ENCODE results near the gene RARRES1. TPM values are rescaled to one million over a fixed set of nuclear protein-coding genes. Genes with fewer than 3 reads are reported as not detected.

Gene RARRES1
- total RNA-seq, 6 donors from 2014 or later: 7.0 to 44.6 (median 27.7) TPM

- Histone ChIP-seq H3K36me3 (no peaks in the 10 kb centered on the region), H3K4me1 (peaks cover 28 to 45% (median 36%) of the 10 kb centered on the region in 4 donors), H3K27ac (peak overlapping the region; percentile 45 to 70 (median 64)), H3K4me3 (peak overlapping the region in 1 of 4 donors; percentile 0), H3K27me3 (no peaks in the 10 kb centered on the region), H3K9me3 (no peaks in the 10 kb centered on the region)
- DNase-seq (peak in 1 of 2 donors; percentile 37), ATAC-seq (ENCODE audit: low FRiP score in 2 of 2) (peak; percentile 35 to 75)
- WGBS, 2 donors: 23% methylated on average over 7 of the region's 7 CpGs
- TF ChIP-seq, protein P1, sequence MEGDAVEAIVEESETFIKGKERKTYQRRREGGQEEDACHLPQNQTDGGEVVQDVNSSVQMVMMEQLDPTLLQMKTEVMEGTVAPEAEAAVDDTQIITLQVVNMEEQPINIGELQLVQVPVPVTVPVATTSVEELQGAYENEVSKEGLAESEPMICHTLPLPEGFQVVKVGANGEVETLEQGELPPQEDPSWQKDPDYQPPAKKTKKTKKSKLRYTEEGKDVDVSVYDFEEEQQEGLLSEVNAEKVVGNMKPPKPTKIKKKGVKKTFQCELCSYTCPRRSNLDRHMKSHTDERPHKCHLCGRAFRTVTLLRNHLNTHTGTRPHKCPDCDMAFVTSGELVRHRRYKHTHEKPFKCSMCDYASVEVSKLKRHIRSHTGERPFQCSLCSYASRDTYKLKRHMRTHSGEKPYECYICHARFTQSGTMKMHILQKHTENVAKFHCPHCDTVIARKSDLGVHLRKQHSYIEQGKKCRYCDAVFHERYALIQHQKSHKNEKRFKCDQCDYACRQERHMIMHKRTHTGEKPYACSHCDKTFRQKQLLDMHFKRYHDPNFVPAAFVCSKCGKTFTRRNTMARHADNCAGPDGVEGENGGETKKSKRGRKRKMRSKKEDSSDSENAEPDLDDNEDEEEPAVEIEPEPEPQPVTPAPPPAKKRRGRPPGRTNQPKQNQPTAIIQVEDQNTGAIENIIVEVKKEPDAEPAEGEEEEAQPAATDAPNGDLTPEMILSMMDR (IDR thresholded peaks at IDR 0.05): no peak
- TF ChIP-seq EP300 (IDR thresholded peaks at IDR 0.05) (no peak), POLR2AphosphoS5 (IDR thresholded peaks at IDR 0.05) (no peak), POLR2A (IDR thresholded peaks at IDR 0.05) (no peak)
Measured at GRCh38 chr3:158768361-158768787, 36.1 kb upstream of the RARRES1 start.

DNA sequence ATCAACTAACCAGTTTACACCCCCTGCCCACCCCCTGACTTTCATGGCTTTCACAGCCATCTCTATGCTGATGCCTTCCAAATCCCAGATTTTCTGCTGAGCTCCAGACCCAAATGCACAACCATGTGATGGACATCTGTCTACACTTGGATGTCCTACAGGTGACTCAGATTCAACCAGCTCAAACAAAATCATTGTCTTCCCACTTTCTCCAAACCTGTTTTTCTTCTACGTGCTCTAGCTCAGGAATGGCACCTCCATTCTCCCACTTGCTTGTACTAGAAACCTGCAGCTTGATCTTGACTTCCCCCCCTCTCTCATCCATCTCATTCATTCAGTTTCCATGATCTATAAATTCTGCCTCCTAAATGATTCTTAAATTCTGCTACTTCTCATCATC lies 34.1 kb upstream of the RARRES1 start:
- H3K4me3 ChIP-seq: no peak overlapping the region
- DNase-seq (no peak), ATAC-seq (ENCODE audit: low FRiP score in 2 of 2) (no peak)
- TF ChIP-seq EP300 (IDR thresholded peaks at IDR 0.05) (no peak), POLR2A (IDR thresholded peaks at IDR 0.05) (no peak), POLR2AphosphoS5 (IDR thresholded peaks at IDR 0.05) (no peak)
- TF ChIP-seq, protein P1 (IDR thresholded peaks at IDR 0.05): no peak
- 94 to 100% methylated on average over 1 of the region's 1 CpG for WGBS, 2 donors
- H3K27ac ChIP-seq: no peak overlapping the region
- H3K36me3 ChIP-seq: no peaks in the 10 kb centered on the region
- H3K27me3 ChIP-seq: no peaks in the 10 kb centered on the region
- no peaks in the 10 kb centered on the region for H3K9me3 ChIP-seq
- H3K4me1 ChIP-seq: peaks cover 26 to 36% (median 31%) of the 10 kb centered on the region in 4 donors

DNA sequence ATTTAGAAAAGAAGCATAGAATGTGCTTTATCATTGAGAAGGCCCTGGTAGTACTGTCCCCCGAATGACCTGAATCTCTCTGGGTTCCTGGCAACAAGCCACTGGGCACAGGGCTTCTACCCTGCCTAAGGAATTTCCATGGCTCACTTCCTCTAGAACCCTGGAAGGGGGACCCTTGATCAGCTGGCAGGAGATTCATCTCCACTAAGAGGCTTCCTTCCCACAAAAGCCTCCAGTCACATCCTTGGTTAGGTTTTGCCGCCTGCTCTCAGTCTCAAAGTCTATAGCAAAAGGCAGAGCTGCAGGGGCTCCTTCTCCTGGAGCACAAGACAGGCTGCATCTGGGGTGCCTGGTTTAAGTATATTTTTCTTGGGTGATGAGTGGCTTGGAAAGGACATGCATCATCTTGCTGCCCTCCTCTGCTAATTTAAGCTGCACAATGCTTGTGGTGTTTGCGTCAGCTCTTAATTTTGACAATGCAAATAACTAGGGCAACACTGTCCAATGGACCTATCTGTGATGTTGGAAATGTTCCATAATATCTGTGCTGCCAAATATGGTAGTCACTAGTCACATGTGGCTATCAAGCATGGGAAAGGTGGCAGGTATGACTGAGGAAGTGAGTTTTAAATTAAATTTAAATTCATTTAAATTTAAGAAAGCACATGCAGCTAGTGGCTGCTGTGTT lies 33.4 kb upstream of the RARRES1 start:
- DNase-seq: no peak
- Histone ChIP-seq H3K4me3 (no peak overlapping the region), H3K27ac (no peak overlapping the region), H3K4me1 (peaks cover 26 to 32% (median 29%) of the 10 kb centered on the region in 4 donors), H3K9me3 (no peaks in the 10 kb centered on the region), H3K27me3 (no peaks in the 10 kb centered on the region), H3K36me3 (no peaks in the 10 kb centered on the region)
- ATAC-seq (ENCODE audit: low FRiP score in 2 of 2): no peak
- WGBS, 2 donors: 79 to 85% methylated on average over 3 of the region's 3 CpGs
- TF ChIP-seq POLR2A (IDR thresholded peaks at IDR 0.05): no peak
- TF ChIP-seq, protein P1 (IDR thresholded peaks at IDR 0.05): no peak
- TF ChIP-seq POLR2AphosphoS5 (IDR thresholded peaks at IDR 0.05): no peak
- no peak for TF ChIP-seq EP300 (IDR thresholded peaks at IDR 0.05)

- Histone ChIP-seq H3K36me3 (no peaks in the 10 kb centered on the region), H3K27me3 (no peaks in the 10 kb centered on the region), H3K27ac (no peak overlapping the region), H3K4me1 (peaks cover 9 to 11% (median 10%) of the 10 kb centered on the region in 4 donors), H3K9me3 (no peaks in the 10 kb centered on the region), H3K4me3 (no peak overlapping the region)
- TF ChIP-seq, protein P1 (IDR thresholded peaks at IDR 0.05): no peak
- TF ChIP-seq EP300 (IDR thresholded peaks at IDR 0.05) (no peak), POLR2AphosphoS5 (IDR thresholded peaks at IDR 0.05) (no peak), POLR2A (IDR thresholded peaks at IDR 0.05) (no peak)
- ATAC-seq (ENCODE audit: low FRiP score in 2 of 2): no peak
- WGBS, 2 donors: 59 to 70% methylated on average over 2 of the region's 2 CpGs
- DNase-seq: no peak
Measured at GRCh38 chr3:158763421-158763820, 31.2 kb upstream of the RARRES1 start.

DNA sequence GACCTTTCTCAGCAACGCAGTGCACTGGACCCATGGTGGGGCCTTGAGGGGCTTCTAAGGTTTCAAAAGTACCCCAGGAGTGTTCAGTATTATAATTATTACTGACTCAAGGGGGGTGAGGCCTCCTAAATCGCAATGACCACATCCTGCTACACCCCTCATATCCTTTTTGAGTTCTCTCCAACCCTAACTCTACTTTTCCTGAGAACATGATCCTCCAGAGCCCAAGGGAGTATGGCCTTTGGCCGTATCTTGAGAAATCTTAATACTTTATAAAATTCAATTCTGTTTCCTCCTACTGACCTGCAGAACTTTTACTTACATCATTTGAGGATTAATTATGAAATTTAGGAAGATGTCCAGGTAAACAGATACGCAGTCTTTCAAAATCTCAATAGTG lies 30.4 kb upstream of the RARRES1 start:
- WGBS, 2 donors: 77% methylated on average over 4 of the region's 4 CpGs
- no peaks in the 10 kb centered on the region for H3K36me3 ChIP-seq
- H3K9me3 ChIP-seq: no peaks in the 10 kb centered on the region
- no peaks in the 10 kb centered on the region for H3K27me3 ChIP-seq
- peaks cover 2 to 4% (median 3%) of the 10 kb centered on the region in 4 donors for H3K4me1 ChIP-seq
- no peak overlapping the region for H3K27ac ChIP-seq
- no peak overlapping the region for H3K4me3 ChIP-seq
- DNase-seq: no peak
- TF ChIP-seq POLR2A (IDR thresholded peaks at IDR 0.05) (no peak), EP300 (IDR thresholded peaks at IDR 0.05) (no peak), POLR2AphosphoS5 (IDR thresholded peaks at IDR 0.05) (no peak)
- TF ChIP-seq, protein P1 (IDR thresholded peaks at IDR 0.05): no peak
- ATAC-seq (ENCODE audit: low FRiP score in 2 of 2): peak in 1 of 2 donors; percentile 73
